GM21360 (cell line): Measurements from ENCODE around the gene TRIM2.

Experiments
- ATAC-seq: cut with Tn5 transposase; IDR thresholded peaks from one replicate; pipeline ENCODE4 v1.9.1; 2021; ENCODE audit warnings: mild to moderate bottlenecking, moderate library complexity; ENCODE audit not compliant: unreplicated experiment

The TRIM2 gene

GRCh38 chr4:153324046-153324445 is 119.8 kb downstream of the TRIM2 start:
- ATAC-seq = no peak

GRCh38 chr4:153325558-153325957 is 121.3 kb downstream of the TRIM2 start:
- no peak for ATAC-seq

- no peak for ATAC-seq
Observed at GRCh38 chr4:153326513-153326912, 122.3 kb downstream of the TRIM2 start.

- ATAC-seq = no peak
Observed at GRCh38 chr4:153327247-153327646, 123.0 kb downstream of the TRIM2 start.

- no peak for ATAC-seq
Observed at GRCh38 chr4:153332936-153333335, 128.7 kb downstream of the TRIM2 start.

GRCh38 chr4:153333874-153334273 is 129.6 kb downstream of the TRIM2 start:
- no peak for ATAC-seq

- ATAC-seq = no peak
Observed at GRCh38 chr4:153335665-153336064, 131.4 kb downstream of the TRIM2 start.

GRCh38 chr4:153337686-153338085 is 133.4 kb downstream of the TRIM2 start:
- ATAC-seq = no peak

GRCh38 chr4:153341575-153342090 is 137.4 kb downstream of the TRIM2 start:
- no peak for ATAC-seq

GRCh38 chr4:153342751-153343552 is 138.7 kb downstream of the TRIM2 start:
- no peak for ATAC-seq

GRCh38 chr4:153344131-153345011 is 140.1 kb downstream of the TRIM2 start, which contains the start of gene MND1:
Gene MND1, plus strand, starts transcription at chr4:153344688. Its CDS starts 50 bp downstream, at chr4:153344738.
- peak; percentile 73 for ATAC-seq

- peak; percentile 21 for ATAC-seq
Observed at GRCh38 chr4:153345012-153345981, 141.1 kb downstream of the TRIM2 start.

GRCh38 chr4:153346031-153346430 is 141.8 kb downstream of the TRIM2 start:
- ATAC-seq = no peak

- ATAC-seq = no peak
Observed at GRCh38 chr4:153346563-153346962, 142.3 kb downstream of the TRIM2 start.

GRCh38 chr4:153347117-153347516 is 142.9 kb downstream of the TRIM2 start:
- ATAC-seq = no peak

GRCh38 chr4:153348006-153348405 is 143.8 kb downstream of the TRIM2 start:
- no peak for ATAC-seq

GRCh38 chr4:153349206-153349805 is 145.1 kb downstream of the TRIM2 start:
- ATAC-seq = no peak

- no peak for ATAC-seq
Observed at GRCh38 chr4:153362184-153362583, 157.9 kb downstream of the TRIM2 start.

- no peak for ATAC-seq
Observed at GRCh38 chr4:153364061-153364460, 159.8 kb downstream of the TRIM2 start.

- ATAC-seq = no peak
Observed at GRCh38 chr4:153365003-153365402, 160.8 kb downstream of the TRIM2 start.
